ENCODE results near the gene HUS1B.
A peak's percentile ranks its signal among the peaks of the same experiment; 100 is the strongest.

HUS1B gene

DNA sequence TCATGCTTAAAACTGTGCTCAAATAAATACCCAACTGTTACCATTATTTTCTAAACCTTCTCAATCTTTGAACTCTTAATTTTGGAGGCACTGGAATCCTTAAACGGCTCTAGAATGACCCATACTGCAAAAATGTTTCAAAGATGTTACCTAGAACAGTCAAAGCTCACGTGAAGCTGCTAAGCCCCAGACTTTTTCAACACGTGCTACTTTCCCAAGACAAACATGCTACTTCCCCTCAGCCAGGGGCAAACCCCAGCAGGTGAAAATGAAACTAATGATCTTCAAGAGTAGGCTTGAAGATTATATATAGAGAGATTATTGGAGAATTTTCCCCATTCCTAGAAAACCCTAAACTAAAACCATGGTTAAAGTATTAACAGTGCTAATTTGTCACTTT, 28.1 kb downstream of the HUS1B start:
- H3K4me3 ChIP-seq (ENCODE audit: low read depth, low read length) = no peak overlapping the region
- no peak for DNase-seq (ENCODE audit: low read depth, low spot score)
- TF ChIP-seq, protein P1, sequence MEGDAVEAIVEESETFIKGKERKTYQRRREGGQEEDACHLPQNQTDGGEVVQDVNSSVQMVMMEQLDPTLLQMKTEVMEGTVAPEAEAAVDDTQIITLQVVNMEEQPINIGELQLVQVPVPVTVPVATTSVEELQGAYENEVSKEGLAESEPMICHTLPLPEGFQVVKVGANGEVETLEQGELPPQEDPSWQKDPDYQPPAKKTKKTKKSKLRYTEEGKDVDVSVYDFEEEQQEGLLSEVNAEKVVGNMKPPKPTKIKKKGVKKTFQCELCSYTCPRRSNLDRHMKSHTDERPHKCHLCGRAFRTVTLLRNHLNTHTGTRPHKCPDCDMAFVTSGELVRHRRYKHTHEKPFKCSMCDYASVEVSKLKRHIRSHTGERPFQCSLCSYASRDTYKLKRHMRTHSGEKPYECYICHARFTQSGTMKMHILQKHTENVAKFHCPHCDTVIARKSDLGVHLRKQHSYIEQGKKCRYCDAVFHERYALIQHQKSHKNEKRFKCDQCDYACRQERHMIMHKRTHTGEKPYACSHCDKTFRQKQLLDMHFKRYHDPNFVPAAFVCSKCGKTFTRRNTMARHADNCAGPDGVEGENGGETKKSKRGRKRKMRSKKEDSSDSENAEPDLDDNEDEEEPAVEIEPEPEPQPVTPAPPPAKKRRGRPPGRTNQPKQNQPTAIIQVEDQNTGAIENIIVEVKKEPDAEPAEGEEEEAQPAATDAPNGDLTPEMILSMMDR (IDR thresholded peaks at IDR 0.05; ENCODE audit: low read depth, low read length) = no peak
- in situ Hi-C loops (cut with HindIII; ENCODE audit: low sequenced_read_pairs) = no loop called here

DNA sequence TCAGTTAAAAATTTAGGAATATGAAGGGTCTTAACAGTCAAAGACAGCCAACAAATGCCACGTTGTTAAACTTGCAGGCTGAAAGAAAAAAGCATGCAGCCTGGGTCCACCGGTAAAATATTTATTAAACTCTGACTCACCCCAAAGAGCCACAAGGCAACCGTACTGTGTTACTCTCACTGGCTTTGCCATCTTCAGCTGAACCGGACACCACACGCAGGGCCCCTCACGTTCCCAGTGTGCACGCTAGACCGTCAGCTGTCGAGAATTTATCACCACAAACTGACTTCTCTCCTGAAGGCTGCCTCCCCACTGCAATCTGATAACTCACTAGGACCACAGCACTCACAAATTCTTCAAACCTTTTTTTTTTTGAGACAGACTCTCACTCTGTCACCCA, 30.7 kb downstream of the HUS1B start:
- in situ Hi-C loops (cut with HindIII; ENCODE audit: low sequenced_read_pairs) = no loop called here
- H3K4me3 ChIP-seq (ENCODE audit: low read depth, low read length) = no peak overlapping the region
- TF ChIP-seq, protein P1 (IDR thresholded peaks at IDR 0.05; ENCODE audit: low read depth, low read length) = no peak
- DNase-seq (ENCODE audit: low read depth, low spot score) = peak; percentile 45

DNA sequence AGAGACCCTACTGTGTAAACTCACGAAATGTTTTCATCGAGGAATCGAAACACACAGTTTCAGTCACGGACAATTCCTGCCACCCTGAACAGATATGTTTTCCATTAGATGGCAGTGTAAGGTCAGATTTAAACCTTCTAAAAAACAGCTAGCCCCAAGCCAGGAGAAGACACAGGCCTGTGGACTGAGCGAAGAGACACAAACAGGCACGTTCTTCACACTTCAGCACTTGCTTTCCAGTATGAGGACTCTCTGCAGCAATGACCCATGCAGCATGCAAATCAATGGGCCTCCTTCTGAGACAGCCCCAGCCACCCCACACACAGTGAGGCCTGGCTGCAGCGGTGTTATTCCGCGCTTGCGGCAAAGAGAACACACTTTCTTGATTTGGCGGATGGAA, 31.9 kb downstream of the HUS1B start:
- H3K4me3 ChIP-seq (ENCODE audit: low read depth, low read length) = no peak overlapping the region
- peak; percentile 40 for DNase-seq (ENCODE audit: low read depth, low spot score)
- in situ Hi-C loops (cut with HindIII; ENCODE audit: low sequenced_read_pairs) = no loop called here

DNA sequence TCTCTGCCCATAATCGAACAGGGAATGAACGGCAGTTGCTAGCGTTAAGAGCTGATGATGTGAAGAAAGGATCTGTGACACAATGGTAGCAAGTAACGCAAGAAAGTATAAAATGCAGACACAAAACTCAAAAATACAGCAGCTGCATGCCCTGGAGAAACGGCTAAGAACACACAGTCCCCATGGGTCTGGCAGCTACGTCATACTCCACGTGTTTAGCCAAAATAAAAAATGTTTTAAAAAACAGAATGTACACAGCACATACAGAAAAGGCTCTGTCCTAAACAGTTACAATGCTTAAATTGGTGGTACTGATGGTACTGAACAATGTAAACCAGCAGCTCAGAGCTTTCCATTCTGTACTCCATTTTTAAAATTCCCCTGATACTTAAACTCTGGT, 34.4 kb downstream of the HUS1B start:
- no peak overlapping the region for H3K4me3 ChIP-seq (ENCODE audit: low read depth, low read length)
- no peak for DNase-seq (ENCODE audit: low read depth, low spot score)
- in situ Hi-C loops (cut with HindIII; ENCODE audit: low sequenced_read_pairs) = no loop called here
- TF ChIP-seq, protein P1 (IDR thresholded peaks at IDR 0.05; ENCODE audit: low read depth, low read length) = no peak

More for the DNA sequence above, 31.9 kb downstream of the HUS1B start:
- TF ChIP-seq, protein P1 (IDR thresholded peaks at IDR 0.05; ENCODE audit: low read depth, low read length) = peak; percentile 31

DNA sequence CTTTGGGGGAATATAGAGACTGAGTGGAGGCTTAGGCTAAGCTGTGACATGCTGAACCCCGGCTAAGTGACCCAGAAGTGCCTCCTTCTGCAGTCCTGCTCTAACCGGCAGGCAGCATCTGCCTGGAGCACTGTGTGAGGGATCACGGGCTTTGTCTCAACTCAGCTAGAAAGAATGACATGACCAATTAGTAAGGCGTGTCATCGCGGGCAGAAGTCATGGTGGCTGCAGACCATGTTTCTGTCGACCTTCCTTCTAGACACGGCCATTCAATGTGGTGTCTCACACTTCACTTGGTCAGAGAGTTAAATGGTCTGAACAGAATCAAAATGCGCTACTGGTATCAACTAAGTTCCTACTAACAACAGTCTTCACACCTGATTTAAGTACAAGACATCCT, 35.0 kb downstream of the HUS1B start:
- TF ChIP-seq, protein P1 (IDR thresholded peaks at IDR 0.05; ENCODE audit: low read depth, low read length) = no peak
- no peak for DNase-seq (ENCODE audit: low read depth, low spot score)
- H3K4me3 ChIP-seq (ENCODE audit: low read depth, low read length) = no peak overlapping the region
- in situ Hi-C loops (cut with HindIII; ENCODE audit: low sequenced_read_pairs) = no loop called here

DNA sequence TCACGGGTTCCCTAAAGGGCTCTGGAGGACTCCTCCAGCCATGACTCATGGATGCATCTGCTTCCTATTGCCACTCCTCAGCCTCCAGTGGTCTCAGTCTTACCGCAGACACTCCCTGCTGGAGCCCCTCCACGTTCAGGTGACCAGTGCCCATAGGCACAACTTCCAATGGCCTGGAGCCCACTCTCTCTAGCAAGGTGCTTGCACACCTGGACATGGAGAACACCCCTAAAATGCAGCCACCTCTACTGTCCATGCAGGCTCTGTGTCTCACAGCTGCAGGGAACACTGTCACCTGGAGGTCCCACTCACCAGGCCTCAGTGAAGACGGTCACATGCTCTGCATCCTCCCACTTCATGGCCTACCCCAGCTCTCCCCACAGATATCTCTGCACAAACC, 36.0 kb downstream of the HUS1B start:
- TF ChIP-seq, protein P1 (IDR thresholded peaks at IDR 0.05; ENCODE audit: low read depth, low read length) = no peak
- no peak overlapping the region for H3K4me3 ChIP-seq (ENCODE audit: low read depth, low read length)
- DNase-seq (ENCODE audit: low read depth, low spot score) = no peak
- in situ Hi-C loops (cut with HindIII; ENCODE audit: low sequenced_read_pairs) = no loop called here

DNA sequence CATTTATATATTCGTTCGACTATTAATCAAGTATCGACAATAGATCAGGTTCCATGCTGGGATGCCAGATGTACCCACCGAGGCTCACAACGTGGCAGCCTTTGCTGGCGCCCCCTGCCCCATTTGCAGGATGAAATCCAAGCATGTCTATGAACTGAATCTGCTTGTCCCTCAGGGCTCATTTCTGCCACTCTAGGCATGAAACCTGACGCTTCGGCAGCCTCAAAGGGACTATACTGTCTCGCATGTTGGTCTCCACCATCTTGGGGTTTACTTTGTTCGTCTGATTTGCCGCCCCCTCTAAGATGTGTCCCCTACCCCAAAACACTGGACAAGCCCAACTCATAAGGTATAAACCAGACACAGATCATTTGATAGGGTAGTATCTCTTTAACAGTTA, 36.7 kb downstream of the HUS1B start:
- H3K4me3 ChIP-seq (ENCODE audit: low read depth, low read length) = no peak overlapping the region
- TF ChIP-seq, protein P1 (IDR thresholded peaks at IDR 0.05; ENCODE audit: low read depth, low read length) = no peak
- no peak for DNase-seq (ENCODE audit: low read depth, low spot score)
- in situ Hi-C loops (cut with HindIII; ENCODE audit: low sequenced_read_pairs) = no loop called here

Data from astrocyte of the spinal cord (primary cell).